NCI-H69 (cell line): ENCODE measurements around the gene RGS12.

Experiments
- DNase-seq: peaks from one replicate; lab custom pipeline; 2025; lab: John Stamatoyannopoulos, UW

RGS12 gene

DNA sequence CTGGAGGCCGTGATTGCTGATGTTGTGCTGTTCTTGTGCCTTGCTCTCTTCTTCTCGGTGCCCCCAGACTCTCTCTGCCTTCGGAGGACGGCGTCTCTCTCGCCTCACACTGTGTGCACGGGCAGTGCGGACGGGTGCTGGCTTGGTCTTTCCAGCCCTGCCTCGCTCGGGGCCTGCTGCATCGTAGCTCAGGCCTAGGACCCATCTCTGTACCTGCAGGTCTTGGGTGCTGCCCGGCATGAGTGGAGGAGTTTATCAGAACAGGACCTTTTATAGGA, 18.2 kb downstream of the RGS12 start:
- no peak for DNase-seq

DNA sequence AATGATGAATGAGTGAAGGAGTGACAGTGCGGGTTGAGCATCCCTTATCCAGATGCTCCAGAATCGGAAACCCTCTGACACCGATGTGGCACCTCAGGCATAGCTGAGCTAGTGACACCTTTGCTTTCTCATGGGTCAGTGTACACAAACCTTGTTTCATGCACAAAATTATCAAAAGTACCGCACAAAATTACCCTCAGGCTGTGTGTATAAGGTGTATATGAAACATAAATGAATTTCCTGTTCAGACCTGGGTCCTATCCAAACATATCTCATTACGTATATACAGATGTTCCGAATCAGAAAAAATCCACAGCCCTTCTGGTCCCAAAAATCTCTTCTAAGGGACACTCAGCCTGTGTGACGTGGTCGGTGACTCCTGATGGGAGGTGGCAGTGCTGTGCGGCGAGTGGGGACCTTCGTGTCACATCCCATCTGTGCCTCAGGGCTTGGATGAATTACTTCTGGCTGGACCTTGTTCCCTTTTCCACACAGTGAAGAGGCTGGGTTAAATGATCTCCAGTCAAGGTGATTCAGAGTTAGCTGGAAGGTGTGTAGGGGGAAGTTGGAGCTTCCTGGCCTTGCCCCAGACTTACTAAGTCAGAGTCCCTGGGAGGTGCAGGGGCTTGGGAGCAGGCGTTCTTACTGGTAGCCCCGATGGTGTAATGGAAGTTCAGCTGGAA, 18.8 kb downstream of the RGS12 start:
- peak; percentile 16 for DNase-seq

DNA sequence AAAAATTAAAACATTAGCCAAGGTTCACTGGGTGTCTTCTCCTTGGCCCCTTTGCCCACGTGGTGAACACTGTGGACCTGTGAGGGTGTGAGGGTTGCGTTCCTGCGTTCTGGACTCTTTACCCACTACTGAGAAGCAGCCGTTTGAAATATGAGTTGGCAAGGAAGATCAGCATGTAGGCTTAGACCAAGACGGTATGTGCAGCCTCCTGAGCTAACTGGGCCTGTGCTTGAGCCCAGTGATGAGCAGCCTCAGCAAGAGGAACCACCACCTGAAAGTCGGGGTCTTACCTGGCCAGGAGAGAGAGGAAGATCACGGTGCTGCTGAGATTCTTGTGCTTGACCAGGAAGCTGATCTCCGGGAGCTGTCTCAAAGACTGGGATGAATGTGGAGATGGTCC, 19.5 kb downstream of the RGS12 start:
- no peak for DNase-seq

DNA sequence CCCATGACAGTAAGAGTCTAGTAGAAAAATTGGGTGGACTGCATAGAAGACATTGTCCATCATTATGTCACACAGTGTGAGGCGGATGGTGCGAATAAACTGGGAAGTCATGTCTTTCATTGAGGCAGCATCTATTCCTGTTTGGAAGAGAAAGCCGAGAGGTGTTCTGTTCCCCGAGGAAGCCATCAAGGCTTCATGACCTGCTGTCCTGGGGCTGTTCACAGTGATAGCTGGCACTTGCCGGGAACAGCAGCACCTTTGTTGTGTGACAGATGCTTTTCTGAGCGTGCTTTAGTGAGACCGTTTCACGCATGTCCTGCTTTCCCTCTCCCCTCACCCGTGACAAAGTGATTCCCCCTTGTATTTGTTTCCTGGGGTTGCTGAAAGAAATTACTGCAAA, 20.3 kb downstream of the RGS12 start:
- no peak for DNase-seq

DNA sequence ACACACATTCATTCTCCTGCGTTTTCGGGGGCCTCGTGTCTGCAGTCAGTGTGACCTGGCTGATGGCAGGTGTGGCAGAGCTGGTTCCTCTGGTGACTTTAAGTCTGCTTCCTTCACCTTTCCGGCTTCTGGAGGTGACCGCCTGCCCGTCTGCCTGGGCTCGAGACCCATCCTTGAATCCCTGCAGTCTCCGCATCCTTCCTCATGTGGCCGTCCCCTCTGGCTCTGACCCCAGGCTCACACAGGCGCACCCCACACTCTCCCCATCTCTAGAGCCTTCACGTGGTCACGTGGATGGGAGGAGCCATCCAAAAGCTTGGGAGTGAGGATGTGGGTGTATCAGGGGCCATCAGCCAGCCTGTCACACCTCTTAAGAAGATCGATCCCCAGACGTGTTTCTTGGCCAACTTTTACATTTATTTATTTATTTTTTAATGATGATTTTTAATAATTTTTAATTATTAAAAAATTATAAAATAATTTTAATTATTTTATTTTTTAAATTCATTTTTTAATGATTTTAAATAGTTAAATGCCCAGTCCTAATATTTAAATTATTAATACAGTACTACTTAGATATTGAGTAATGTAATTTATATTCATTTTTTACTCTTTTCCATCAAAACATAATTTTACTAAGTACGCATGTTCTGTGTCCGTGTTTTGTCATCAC, 20.9 kb downstream of the RGS12 start:
- no peak for DNase-seq

DNA sequence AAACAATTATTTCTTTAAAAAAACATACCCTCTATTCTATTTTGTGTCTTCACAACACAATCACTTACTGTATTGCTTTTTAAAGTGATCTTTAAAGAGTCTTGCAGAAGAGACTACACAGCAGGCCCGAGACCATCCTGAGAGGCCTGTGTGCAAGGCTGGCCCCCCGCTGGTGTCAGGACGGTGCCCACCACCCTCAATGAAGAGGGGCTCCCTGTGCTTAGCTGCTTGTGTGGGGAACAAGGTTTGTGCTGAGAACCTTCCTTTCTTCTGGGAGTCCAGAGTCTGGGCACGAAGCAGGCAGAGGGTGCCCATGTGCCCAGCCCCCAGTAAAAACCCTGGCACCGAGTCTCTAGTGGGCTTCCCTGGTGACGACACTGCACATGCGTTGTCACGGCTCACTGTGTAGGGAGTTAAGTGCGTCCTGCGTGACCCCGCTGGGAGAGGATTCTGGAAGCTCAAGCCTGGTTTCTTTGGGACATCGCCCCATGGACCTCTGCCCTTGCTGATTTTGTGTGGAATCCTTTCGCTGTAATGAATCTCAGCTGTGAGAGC, 22.0 kb downstream of the RGS12 start:
- no peak for DNase-seq

DNA sequence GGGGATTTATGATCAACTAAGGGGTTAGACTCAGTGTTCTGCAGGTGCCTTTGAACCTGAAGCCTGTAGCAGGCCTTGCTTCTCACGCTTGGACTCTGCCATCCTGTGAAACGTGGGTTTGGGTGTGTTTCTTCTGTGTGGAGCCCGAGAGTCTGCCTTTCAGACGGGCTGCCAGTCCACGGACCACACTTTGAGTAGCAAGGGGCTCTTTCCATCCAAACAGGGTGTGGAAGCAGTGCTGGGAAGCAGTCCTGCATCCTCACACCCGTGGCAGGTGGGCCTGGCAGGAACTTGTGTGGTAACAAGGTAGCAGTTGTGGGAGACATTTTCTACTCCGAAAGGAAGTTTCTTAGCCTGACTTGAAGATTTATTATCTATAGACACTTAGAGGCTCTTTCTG, 22.7 kb downstream of the RGS12 start:
- DNase-seq: no peak

DNA sequence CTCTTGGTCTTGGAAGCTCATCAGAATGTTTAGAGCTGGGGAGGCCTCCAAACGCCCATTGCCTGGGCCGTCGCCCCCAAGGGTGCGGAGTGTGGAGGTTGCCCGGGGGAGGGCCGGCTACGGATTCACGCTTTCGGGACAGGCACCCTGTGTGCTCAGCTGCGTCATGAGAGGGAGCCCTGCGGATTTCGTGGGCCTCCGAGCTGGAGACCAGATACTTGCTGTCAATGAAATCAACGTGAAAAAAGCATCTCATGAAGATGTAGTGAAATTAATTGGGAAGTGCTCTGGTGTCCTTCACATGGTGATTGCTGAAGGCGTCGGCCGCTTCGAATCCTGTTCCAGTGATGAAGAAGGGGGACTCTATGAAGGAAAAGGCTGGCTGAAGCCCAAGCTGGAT, 23.3 kb downstream of the RGS12 start:
- DNase-seq: no peak

DNA sequence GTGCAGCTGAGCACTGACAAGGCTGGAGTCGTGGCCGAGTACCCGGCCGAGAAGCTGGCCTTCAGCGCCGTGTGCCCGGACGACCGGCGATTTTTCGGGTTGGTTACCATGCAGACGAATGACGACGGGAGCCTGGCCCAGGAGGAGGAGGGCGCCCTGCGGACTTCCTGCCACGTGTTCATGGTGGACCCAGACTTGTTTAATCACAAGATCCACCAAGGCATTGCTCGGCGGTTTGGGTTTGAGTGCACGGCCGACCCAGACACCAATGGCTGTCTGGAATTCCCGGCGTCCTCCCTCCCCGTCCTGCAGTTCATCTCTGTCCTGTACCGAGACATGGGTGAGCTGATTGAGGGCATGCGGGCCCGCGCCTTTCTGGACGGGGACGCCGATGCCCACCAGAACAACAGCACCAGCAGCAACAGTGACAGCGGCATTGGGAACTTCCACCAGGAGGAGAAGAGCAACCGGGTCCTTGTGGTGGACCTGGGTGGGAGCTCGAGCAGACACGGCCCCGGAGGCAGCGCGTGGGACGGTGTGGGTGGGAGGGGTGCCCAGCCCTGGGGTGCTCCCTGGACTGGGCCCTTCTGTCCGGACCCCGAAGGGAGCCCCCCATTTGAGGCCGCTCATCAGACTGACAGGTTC, 24.3 kb downstream of the RGS12 start:
- DNase-seq: no peak

DNA sequence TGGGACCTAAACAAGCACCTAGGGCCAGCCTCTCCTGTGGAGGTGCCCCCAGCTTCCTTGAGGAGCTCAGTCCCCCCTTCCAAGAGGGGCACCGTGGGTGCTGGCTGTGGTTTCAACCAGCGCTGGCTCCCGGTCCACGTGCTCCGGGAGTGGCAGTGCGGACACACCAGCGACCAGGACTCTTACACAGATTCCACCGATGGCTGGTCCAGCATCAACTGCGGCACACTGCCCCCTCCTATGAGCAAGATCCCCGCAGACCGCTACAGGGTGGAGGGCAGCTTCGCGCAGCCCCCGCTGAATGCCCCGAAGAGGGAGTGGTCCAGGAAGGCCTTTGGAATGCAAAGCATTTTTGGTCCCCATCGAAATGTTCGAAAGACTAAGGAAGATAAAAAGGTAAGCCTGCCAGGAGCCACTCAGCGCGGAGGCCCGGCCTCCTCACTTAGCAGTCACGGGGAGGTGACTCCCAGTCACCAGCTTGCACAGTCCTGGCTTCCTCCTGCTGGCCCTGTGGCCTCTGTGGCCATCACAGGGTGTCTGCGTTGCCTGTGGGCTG, 24.9 kb downstream of the RGS12 start:
- no peak for DNase-seq

DNA sequence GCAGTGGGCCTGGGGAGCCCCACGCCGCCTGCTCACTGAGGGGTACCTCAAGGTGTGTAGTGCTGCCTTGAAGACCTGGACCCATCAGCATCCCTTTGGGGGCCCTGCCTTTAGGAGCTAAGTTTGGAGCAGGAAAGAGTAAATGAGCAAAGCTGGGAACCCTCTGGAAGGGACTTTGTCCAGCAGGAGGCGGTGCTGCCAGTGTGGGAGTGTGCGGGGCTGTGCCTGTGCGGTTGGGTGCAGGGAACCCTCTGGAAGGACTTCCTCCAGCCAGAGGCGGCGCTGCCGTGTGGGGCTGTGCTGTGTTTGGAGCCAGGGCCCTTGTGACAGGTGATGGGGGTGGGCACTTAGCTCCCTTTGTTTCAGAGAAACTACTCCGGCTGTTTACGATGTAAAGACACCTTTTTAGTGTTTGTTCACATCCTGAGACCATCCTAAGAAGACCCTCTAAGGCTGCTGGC, 25.8 kb downstream of the RGS12 start:
- peak; percentile 15 for DNase-seq

DNA sequence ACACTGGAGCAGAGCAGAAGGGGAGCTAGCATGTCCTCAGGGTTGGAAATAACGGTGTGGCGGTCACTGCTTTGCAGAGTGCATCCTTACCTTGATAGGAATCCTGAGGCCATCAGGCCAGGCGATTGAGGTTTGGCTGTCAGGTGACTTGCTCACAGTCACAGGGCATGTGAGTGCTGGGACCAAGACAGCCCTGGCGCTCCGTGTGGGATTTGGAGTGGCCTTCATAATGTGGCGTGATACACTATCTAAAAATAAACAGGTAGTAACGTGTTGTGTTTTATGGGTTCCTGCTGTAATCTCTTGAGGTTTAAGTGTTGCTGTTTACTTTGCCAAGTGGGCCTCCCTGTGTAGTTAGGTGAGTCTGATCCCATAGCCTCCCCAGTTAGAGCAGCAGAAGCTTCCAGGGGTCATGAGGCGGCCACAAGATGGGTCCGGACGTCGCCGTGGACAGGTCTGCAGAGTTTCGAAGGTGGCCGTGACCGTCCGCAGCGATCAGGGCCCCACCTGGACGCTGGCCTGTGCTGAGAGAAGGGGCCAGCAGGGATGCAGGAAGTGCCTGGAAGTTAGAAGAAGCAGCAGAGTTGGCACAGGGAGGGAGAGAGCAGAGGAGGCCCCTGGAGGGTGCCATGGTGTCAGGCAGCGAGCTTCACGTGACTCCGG, 27.7 kb downstream of the RGS12 start:
- DNase-seq: no peak

DNA sequence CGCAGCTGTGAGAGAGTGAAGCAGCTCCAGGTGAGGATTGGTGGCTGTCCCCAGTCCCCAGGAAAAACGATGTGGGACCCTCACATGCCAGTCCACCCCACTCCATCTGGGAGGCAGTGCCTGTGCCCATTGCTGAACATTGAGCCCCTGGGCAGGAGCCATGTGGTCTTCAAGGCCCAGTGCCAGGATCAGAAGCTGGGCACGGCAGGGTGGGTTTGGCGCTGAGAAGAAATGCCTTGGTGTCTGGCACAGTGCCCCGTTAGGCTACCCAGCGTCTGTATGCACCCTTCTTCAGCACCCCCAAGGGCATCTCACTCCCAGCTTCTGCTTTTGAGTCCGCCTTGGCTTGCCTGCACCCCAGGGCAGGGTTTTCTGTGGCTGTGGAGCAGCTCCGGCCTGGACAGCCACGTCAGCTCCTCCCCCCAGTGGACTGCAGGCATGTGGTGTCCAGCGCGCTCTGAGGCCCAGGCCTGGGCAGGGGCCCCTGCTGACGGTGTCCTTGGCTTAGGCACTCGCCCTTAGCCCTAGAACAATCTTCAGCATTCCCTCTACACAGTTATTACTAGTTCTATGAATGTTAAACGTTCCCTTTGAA, 28.6 kb downstream of the RGS12 start:
- no peak for DNase-seq

DNA sequence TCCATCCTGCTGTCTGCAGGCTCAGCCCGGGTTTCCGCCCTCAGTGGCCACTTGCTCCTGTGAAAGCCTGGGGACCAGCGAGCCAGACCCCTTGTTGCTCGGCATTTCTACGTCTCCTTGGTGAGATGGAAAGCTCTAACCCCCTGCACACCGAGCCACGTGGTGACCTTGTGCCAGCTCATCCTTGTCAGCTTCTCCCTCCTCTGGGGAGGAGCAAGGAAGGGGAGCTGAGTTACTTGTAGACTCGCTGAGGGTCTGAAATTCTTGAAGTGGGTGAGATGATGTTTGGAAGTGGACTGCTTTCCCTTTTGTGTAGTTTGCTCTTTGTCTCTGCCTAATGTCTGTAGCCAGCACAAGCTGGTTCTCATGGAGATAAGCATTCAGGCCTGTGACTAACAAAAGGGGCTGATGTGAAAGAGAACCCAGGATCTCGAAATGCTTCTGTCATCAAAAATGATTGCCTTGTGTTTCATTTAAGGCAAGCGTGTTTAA, 29.3 kb downstream of the RGS12 start:
- no peak for DNase-seq

DNA sequence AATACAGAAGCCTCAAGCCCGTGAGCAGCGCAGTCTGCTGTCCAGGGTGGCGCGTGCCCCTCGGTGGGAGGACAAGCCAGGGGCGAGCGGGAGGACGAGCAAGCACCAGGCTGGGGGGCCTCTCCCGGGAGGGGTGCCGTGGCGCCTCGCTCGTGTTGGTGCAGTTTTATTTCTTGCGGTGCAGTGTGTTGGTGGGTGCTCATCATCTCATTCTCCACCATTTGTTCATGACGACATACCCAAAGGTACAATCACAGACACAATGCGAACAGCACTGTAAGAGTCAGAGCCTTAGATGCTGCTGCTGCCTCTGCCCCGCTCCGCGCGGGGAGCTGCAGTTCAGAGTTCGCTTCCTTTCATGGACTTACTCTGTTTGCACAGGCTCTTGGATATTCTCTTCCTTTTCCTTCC, 30.3 kb downstream of the RGS12 start:
- DNase-seq: no peak

DNA sequence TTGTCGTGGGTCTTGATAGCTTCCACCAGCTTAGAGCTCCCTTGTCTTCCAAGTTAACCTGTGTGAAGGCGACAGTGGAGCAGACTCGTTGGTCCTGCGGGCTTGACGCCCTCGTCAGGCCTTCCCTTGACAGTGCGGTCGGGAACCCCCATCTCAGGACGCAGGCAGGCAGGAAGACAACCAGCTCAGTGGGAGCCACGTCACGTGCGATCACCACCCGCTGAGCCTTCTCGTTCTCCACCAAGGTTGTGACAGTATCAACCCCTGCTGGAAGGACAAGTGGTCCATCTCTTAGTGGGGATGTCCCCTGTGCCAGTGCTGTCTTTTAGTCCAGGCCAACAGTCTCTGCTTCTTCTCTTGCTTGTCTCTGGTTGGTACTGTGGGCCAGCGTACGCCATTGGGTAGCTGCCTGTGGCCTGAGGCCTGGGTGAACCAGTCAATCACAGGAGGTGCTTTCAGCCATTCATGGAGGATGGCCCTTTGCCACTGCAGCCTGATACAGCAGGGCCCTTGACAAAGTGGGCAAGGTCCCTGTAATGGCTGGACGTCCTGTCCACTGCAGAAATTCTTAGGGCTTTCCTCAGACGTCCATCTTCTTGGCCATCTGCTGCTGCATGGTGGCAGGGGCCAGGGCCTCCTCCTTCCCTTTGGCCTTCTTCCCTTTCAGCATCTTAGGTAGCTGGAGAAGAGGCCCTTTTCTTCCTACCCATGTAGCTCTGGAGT, 31.4 kb downstream of the RGS12 start:
- DNase-seq: no peak

DNA sequence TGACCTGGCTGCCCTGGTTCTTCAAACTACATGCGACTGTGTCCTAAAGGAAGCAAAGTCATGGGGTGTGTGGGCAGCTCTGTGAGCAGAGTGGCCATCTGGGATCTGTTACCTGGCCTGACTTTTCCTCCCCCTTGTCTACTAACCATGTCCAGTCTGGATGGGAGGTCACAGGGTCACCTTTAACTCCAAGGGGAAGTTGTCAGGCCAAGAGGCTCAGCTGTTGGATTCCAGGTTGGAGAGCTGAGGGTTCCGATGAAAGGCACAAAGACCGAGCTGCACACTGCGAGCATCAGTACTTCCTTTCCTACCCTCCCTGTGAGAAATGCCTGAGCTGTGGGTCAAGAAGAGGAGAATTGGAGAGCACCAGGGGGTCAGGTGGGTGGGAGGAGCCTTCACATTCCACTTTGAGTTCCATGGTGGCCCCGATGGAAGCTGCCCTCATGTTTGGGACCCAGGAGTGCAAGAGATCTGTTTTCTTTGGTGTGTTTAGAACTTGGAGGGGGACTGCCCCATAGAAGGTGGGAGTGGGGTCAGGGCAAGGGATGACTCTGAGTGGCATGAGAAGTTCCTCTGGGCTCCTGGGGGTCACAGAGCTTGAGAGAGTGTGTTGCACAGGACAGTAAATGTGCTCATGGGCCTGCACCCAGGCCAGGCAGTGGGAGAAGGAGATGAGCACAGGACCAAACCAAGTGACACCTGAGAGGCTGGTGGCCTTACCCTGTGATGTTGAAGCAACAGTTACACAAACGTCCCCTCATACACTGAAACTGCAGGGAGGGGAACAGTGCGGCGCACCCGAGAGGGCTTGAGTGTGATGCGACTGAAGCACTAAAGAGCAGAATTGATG, 36.2 kb downstream of the RGS12 start:
- no peak for DNase-seq

DNA sequence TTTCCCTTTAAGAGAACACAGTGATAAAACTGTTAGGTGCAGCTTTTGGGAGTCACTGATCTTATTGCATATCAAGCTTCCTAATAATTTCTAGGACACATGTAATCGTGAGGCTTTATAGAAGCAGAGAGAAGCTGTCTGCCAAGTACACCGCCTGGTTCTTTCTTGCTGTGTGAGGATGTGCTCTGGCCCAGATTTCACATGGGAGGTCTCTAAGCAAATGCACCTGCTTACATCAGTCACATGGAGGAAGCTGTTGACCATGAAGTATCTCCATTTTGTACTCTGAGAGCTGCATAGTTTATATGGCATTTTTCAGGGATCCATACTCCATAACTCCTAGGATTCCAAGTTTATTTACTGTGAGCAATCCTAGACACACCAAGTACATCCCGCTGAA, 37.1 kb downstream of the RGS12 start:
- DNase-seq: no peak

DNA sequence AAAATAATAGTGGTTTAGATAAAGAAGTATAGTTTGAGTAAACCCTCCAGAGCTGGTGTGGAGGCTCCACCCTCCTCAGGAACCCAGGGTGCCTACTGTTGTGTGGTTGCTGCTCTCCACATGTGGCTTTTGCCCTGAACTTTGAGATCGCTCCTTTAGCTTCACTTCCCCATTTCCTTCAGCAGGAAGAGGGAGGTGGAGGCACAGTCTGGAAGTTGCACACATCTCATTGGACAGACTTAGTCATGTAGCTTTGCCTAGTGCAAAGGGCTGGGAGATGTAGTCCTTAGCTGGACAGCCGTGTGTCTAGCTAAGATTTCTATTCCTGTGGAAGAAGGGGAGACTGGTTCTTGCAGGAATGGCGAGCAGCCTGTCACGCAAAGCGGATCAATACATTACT, 37.9 kb downstream of the RGS12 start:
- no peak for DNase-seq
